GM12875 (cell line): Measurements from ENCODE around the gene DSTYK.
"Not testable (repeated sequence)": the region's sequence is repeated elsewhere in the genome, so short reads cannot be mapped to it uniquely, and the experiment has no call there.

Experiments used
- H3K4me3 ChIP-seq: one replicate; pipeline ENCODE4 v1.5.1; 2011; ENCODE audit warnings: low read depth, low read length, control low read depth
- CTCF ChIP-seq: IDR thresholded peaks from 2 replicates; pipeline ENCODE4 v1.5.1; 2011; ENCODE audit warnings: low read depth, mild to moderate bottlenecking, control low read depth, inconsistent platforms, low read length, moderate library complexity, borderline replicate concordance; ENCODE audit not compliant: insufficient read depth

Gene DSTYK

GRCh38 chr1:205188098-205188497 lies 23.4 kb downstream of the DSTYK start:
- H3K4me3 ChIP-seq, result no peak overlapping the region
- TF ChIP-seq CTCF, result no peak

GRCh38 chr1:205187420-205187819 lies 24.1 kb downstream of the DSTYK start:
- no peak for TF ChIP-seq CTCF
- no peak overlapping the region for H3K4me3 ChIP-seq

GRCh38 chr1:205186191-205186590 lies 25.3 kb downstream of the DSTYK start:
- TF ChIP-seq CTCF, result no peak
- H3K4me3 ChIP-seq, result no peak overlapping the region

GRCh38 chr1:205183676-205184335 lies 27.7 kb downstream of the DSTYK start:
- TF ChIP-seq CTCF, result no peak
- no peak overlapping the region for H3K4me3 ChIP-seq

GRCh38 chr1:205182930-205183329 lies 28.6 kb downstream of the DSTYK start:
- TF ChIP-seq CTCF, result no peak
- H3K4me3 ChIP-seq, result no peak overlapping the region

GRCh38 chr1:205180331-205180730 lies 31.2 kb downstream of the DSTYK start:
- H3K4me3 ChIP-seq, result not testable (repeated sequence)

GRCh38 chr1:205179842-205180241 lies 31.7 kb downstream of the DSTYK start:
- TF ChIP-seq CTCF, result no peak
- no peak overlapping the region for H3K4me3 ChIP-seq

- no peak for TF ChIP-seq CTCF
- H3K4me3 ChIP-seq, result no peak overlapping the region
Observed at GRCh38 chr1:205172729-205173366, 38.7 kb downstream of the DSTYK start.
